CD14-positive monocyte (primary cell): ENCODE measurements around the gene NMS. TPM values are rescaled to one million over a fixed set of nuclear protein-coding genes. Genes with fewer than 3 reads are reported as not detected.

ENCODE experiments used
- DNase-seq, 3 donors: peaks; one replicate each; pipeline ENCODE4 v3.0.0-alpha.2; 2011 to 2022
- H2AFZ ChIP-seq: 2 replicates; pipeline ENCODE4 v1.6.0; 2012; ENCODE audit warnings: mild to moderate bottlenecking, low read depth, low read length, inconsistent platforms; ENCODE audit not compliant: insufficient read depth, poor library complexity, severe bottlenecking
- H3K27ac ChIP-seq, 2 donors: 1 replicate in 1 of 2; 2 replicates in 1 of 2; pipeline ENCODE4 v1.5.1; 2012 to 2013; ENCODE audit warnings: low read length in 2 of 2, control low read depth in 1 of 2, inconsistent platforms in 1 of 2, low read depth in 1 of 2, mild to moderate bottlenecking in 1 of 2
- H3K27me3 ChIP-seq, 2 donors: one replicate each; pipeline versions ENCODE4 v1.6.0 to v1.6.1; 2011 to 2013; ENCODE audit warnings: low read length in 2 of 2; ENCODE audit not compliant: control insufficient read depth in 2 of 2, insufficient read depth in 2 of 2
- H3K36me3 ChIP-seq, 2 donors: replicated peaks in 1 of 2; 1 replicate in 1 of 2; 2 replicates in 1 of 2; pipeline versions ENCODE4 v1.5.1 to v1.6.1; 2012 to 2013; ENCODE audit warnings: low read length in 2 of 2, control low read depth in 1 of 2, inconsistent platforms in 1 of 2, mild to moderate bottlenecking in 1 of 2; ENCODE audit not compliant: insufficient read depth in 2 of 2, control insufficient read depth in 1 of 2
- H3K4me1 ChIP-seq, 2 donors: 1 replicate in 1 of 2; 2 replicates in 1 of 2; pipeline versions ENCODE4 v1.5.1 to v1.6.1; 2012 to 2013; ENCODE audit warnings: low read length in 2 of 2, control low read depth in 1 of 2, inconsistent platforms in 1 of 2, mild to moderate bottlenecking in 1 of 2, moderate library complexity in 1 of 2; ENCODE audit not compliant: insufficient read depth in 2 of 2, control insufficient read depth in 1 of 2
- H3K4me2 ChIP-seq: replicated peaks from 2 replicates; pipeline ENCODE3; 2012; ENCODE audit warnings: low read length, moderate library complexity, mild to moderate bottlenecking; ENCODE audit not compliant: poor library complexity, severe bottlenecking; ENCODE audit errors: extremely low read depth
- H3K4me3 ChIP-seq, 3 experiments: fragments of 200-600 bp in 1 of 3; sonication (generic) in 1 of 3; replicated peaks in 1 of 3; 1 replicate in 2 of 3; 2 replicates in 1 of 3; pipeline ENCODE4 v1.5.1; 2011 to 2013; ENCODE audit warnings: low read length in 3 of 3, mild to moderate bottlenecking in 3 of 3, control low read depth in 2 of 3, low read depth in 2 of 3, inconsistent platforms in 1 of 3, moderate library complexity in 1 of 3
- H3K79me2 ChIP-seq: 2 replicates; pipeline ENCODE4 v1.6.0; 2012; ENCODE audit warnings: mild to moderate bottlenecking, control low read depth, inconsistent platforms, low read length, moderate library complexity; ENCODE audit not compliant: insufficient read depth
- H3K9ac ChIP-seq: 2 replicates; pipeline ENCODE4 v1.6.0; 2017; ENCODE audit warnings: low read length, mild to moderate bottlenecking; ENCODE audit not compliant: insufficient read depth, poor library complexity, severe bottlenecking
- H3K9me3 ChIP-seq, 2 donors: replicated peaks in 1 of 2; 1 replicate in 1 of 2; 2 replicates in 1 of 2; pipeline versions ENCODE4 v1.5.1 to v1.6.1; 2012 to 2013; ENCODE audit warnings: low read length in 2 of 2, control low read depth in 1 of 2; ENCODE audit not compliant: control insufficient read depth in 1 of 2, insufficient read depth in 1 of 2
- H4K20me1 ChIP-seq: 2 replicates; pipeline ENCODE4 v1.6.0; 2012; ENCODE audit warnings: mild to moderate bottlenecking, low read length, control low read depth, moderate library complexity; ENCODE audit not compliant: insufficient read depth
- H3K27ac Mint-ChIP-seq, 7 donors: one replicate each; pipeline ENCODE4 v1.8.0; 2020; ENCODE audit warnings: mild to moderate bottlenecking in 7 of 7, mixed read lengths in 7 of 7, moderate library complexity in 6 of 7, inconsistent platforms in 2 of 7
- H3K27me3 Mint-ChIP-seq, 3 donors: one replicate each; pipeline ENCODE4 v1.8.0; 2021 to 2022; ENCODE audit warnings: low read depth in 3 of 3, mild to moderate bottlenecking in 3 of 3, mixed read lengths in 3 of 3, moderate library complexity in 3 of 3, inconsistent platforms in 1 of 3
- H3K36me3 Mint-ChIP-seq, 2 donors: one replicate each; pipeline ENCODE4 v1.8.0; 2020; ENCODE audit warnings: mixed read lengths in 2 of 2, inconsistent platforms in 1 of 2, mild to moderate bottlenecking in 1 of 2
- H3K4me1 Mint-ChIP-seq: one replicate; pipeline ENCODE4 v1.8.0; 2020; ENCODE audit warnings: mild to moderate bottlenecking, mixed read lengths
- H3K4me3 Mint-ChIP-seq, 2 donors: one replicate each; pipeline ENCODE4 v1.8.0; 2020; ENCODE audit warnings: mild to moderate bottlenecking in 2 of 2, mixed read lengths in 2 of 2, moderate library complexity in 1 of 2
- H3K9me3 Mint-ChIP-seq, 7 donors: one replicate each; pipeline ENCODE4 v1.8.0; 2020 to 2022; ENCODE audit warnings: mixed read lengths in 7 of 7, mild to moderate bottlenecking in 6 of 7, moderate library complexity in 6 of 7, inconsistent platforms in 2 of 7
- WGBS: methylation state at CpG from one replicate; pipeline ENCODE4 v1.1.5; 2013; ENCODE audit warnings: missing lambda C conversion rate; ENCODE audit not compliant: insufficient coverage; 5-methylcytosine and 5-hydroxymethylcytosine counted together
- intact Hi-C, 2 donors: fragments of 100-400 bp; cut with micrococcal nuclease; formaldehyde crosslinking; loops; one replicate each; pipeline versions ENCODE4 v1.15.0 to v1.15.1; 2023
- polyA plus RNA-seq, 3 donors: library from polyadenylated mRNA; depleted of rRNA in 1 of 3; unstranded in 2 of 3; stranded (reverse) in 1 of 3; fragments of 300-500 nt in 2 of 3; fragments of >200 nt in 1 of 3; fragmentation: Illumina TruSeq in 2 of 3; gene quantifications; 1 replicate in 2 of 3; 2 replicates in 1 of 3; pipeline ENCODE4 v1.2.3, GENCODE V29; 2012 to 2021
- TF ChIP-seq, protein P1 (sequence below): fragments of 200-600 bp; IDR thresholded peaks from one replicate; pipeline ENCODE4 v1.8.0; 2022; ENCODE audit warnings: antibody characterized with exemption, mild to moderate bottlenecking

Gene NMS
- polyA plus RNA-seq, 3 donors: not detected

DNA sequence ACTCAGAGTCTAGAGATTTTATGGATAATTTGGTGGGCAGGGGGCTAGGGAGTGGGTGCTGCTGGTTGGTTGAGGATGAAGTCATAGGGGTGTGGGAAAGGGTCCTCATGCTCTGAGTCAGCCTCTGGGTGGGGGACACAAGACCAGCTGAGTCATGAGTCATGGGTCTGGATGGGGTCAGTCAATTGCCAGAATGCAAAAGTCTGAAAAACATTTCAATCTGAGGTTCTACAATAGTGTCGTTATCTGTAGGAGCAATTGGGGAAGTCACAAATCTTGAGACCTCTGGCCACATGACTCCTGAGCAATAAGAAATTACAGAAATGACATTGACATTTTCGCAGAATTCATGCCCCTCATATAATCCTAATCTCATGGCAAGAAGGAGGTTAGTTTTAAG is 15.1 kb downstream of the NMS start:
- Histone ChIP-seq H3K27ac (no peak overlapping the region), H3K27me3 (no peaks in the 10 kb centered on the region), H3K36me3 (no peaks in the 10 kb centered on the region), H2AFZ (no peak overlapping the region), H3K9me3 (no peaks in the 10 kb centered on the region), H3K4me3 (no peak overlapping the region), H3K9ac (no peak overlapping the region), H4K20me1 (no peaks in the 10 kb centered on the region), H3K4me2 (no peak overlapping the region), H3K4me1 (no peaks in the 10 kb centered on the region), H3K79me2 (no peaks in the 10 kb centered on the region)
- DNase-seq: no peak
- intact Hi-C loops: no loop called here
- H3K27me3 Mint-ChIP-seq: peaks cover 0 to 10% (median 0%) of the 10 kb centered on the region in 3 donors
- WGBS: no CpG with 5 or more reads among the region's 2 CpGs
- H3K4me3 Mint-ChIP-seq: no peak overlapping the region
- H3K9me3 Mint-ChIP-seq: peaks cover 0 to 6% (median 3%) of the 10 kb centered on the region in 7 donors
- no peaks in the 10 kb centered on the region for H3K4me1 Mint-ChIP-seq
- no peak overlapping the region for H3K27ac Mint-ChIP-seq
- TF ChIP-seq, protein P1, sequence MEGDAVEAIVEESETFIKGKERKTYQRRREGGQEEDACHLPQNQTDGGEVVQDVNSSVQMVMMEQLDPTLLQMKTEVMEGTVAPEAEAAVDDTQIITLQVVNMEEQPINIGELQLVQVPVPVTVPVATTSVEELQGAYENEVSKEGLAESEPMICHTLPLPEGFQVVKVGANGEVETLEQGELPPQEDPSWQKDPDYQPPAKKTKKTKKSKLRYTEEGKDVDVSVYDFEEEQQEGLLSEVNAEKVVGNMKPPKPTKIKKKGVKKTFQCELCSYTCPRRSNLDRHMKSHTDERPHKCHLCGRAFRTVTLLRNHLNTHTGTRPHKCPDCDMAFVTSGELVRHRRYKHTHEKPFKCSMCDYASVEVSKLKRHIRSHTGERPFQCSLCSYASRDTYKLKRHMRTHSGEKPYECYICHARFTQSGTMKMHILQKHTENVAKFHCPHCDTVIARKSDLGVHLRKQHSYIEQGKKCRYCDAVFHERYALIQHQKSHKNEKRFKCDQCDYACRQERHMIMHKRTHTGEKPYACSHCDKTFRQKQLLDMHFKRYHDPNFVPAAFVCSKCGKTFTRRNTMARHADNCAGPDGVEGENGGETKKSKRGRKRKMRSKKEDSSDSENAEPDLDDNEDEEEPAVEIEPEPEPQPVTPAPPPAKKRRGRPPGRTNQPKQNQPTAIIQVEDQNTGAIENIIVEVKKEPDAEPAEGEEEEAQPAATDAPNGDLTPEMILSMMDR: no peak
- H3K36me3 Mint-ChIP-seq: no peaks in the 10 kb centered on the region

DNA sequence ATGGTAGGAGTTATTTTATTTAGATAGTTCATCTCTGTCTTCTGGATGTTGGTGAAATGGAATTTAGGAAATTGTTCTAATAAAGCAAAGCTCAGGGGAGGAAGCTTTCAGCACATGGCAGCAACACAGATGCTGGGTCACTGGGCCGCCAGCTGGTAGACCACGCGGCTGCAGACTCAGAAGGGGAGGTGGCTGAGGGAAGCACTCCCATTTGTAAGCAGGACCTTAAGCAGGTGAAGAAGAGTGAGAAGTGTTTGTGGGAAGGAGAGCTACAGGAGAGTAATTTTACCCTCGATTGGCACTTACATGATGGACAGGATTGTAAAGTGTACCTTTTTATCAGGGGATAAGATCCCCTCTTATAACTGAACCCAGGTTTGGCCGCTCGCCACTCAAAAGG is 24.4 kb downstream of the NMS start:
- H3K4me1 Mint-ChIP-seq: no peaks in the 10 kb centered on the region
- no peak overlapping the region for H3K4me3 ChIP-seq
- TF ChIP-seq, protein P1: no peak
- peaks cover 2 to 10% (median 4%) of the 10 kb centered on the region in 7 donors for H3K9me3 Mint-ChIP-seq
- intact Hi-C loops: no loop called here
- H3K9ac ChIP-seq: no peak overlapping the region
- H3K79me2 ChIP-seq: no peaks in the 10 kb centered on the region
- H3K4me3 Mint-ChIP-seq: no peak overlapping the region
- H3K27me3 Mint-ChIP-seq: peaks cover 0 to 11% (median 4%) of the 10 kb centered on the region in 3 donors
- H3K4me1 ChIP-seq: no peaks in the 10 kb centered on the region
- 82% methylated on average over 4 of the region's 6 CpGs for WGBS
- H4K20me1 ChIP-seq: no peaks in the 10 kb centered on the region
- no peaks in the 10 kb centered on the region for H3K27me3 ChIP-seq
- no peak overlapping the region for H3K27ac Mint-ChIP-seq
- no peaks in the 10 kb centered on the region for H3K36me3 Mint-ChIP-seq
- H3K4me2 ChIP-seq: no peak overlapping the region
- no peaks in the 10 kb centered on the region for H3K9me3 ChIP-seq
- H3K27ac ChIP-seq: no peak overlapping the region
- DNase-seq: no peak
- H3K36me3 ChIP-seq: no peaks in the 10 kb centered on the region
- no peak overlapping the region for H2AFZ ChIP-seq
